Panc1 (cell line): Measurements from ENCODE around the gene ATP2B1.

Experiments
- POLR2AphosphoS5 ChIP-seq: IDR thresholded peaks from 2 replicates; pipeline ENCODE4 v1.6.1; 2012; ENCODE audit warnings: mild to moderate bottlenecking, low read depth, low read length, moderate library complexity
- SIN3A ChIP-seq: IDR thresholded peaks from 2 replicates; pipeline ENCODE4 v1.6.1; 2012; ENCODE audit warnings: low read depth, mild to moderate bottlenecking, low read length, moderate library complexity, borderline replicate concordance; ENCODE audit not compliant: insufficient read depth
- TCF7L2 ChIP-seq: IDR thresholded peaks from 2 replicates; pipeline ENCODE4 v1.6.1; 2011; ENCODE audit warnings: mild to moderate bottlenecking, low read depth, low read length, inconsistent platforms
- TF ChIP-seq, protein P1 (sequence below): fragments of 450-650 bp; IDR thresholded peaks from 2 replicates; pipeline ENCODE4 v1.5.1; 2017; ENCODE audit warnings: mild to moderate bottlenecking
- TF ChIP-seq, protein P2 (sequence below), 2 experiments: IDR thresholded peaks; 2 replicates each; pipeline ENCODE4 v1.6.1; 2011 to 2012; ENCODE audit warnings: low read depth in 2 of 2, control low read depth in 1 of 2, low read length in 1 of 2, mild to moderate bottlenecking in 1 of 2, moderate library complexity in 1 of 2; ENCODE audit not compliant: insufficient read depth in 1 of 2

DNA sequence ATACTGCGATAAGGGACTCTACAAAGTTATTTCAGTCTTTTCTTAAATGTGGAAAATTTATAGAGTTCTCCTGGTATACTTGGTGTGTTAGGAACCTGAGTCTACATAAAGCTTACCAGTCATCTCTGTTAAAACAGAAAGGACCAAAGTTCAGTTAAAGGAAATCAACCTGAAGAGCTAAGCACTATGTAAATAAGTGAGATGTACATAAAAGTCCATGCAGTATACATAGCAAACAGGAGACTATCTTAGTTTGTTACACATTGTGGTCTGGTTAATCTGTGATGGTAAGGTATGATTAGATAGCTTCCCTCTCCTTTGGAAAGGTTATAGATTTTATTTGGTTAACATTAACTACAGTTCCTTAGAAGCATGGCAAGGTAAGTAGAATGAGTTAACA, 75.9 kb downstream of the ATP2B1 start:
- TF ChIP-seq, protein P1, sequence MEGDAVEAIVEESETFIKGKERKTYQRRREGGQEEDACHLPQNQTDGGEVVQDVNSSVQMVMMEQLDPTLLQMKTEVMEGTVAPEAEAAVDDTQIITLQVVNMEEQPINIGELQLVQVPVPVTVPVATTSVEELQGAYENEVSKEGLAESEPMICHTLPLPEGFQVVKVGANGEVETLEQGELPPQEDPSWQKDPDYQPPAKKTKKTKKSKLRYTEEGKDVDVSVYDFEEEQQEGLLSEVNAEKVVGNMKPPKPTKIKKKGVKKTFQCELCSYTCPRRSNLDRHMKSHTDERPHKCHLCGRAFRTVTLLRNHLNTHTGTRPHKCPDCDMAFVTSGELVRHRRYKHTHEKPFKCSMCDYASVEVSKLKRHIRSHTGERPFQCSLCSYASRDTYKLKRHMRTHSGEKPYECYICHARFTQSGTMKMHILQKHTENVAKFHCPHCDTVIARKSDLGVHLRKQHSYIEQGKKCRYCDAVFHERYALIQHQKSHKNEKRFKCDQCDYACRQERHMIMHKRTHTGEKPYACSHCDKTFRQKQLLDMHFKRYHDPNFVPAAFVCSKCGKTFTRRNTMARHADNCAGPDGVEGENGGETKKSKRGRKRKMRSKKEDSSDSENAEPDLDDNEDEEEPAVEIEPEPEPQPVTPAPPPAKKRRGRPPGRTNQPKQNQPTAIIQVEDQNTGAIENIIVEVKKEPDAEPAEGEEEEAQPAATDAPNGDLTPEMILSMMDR, result no peak
- TF ChIP-seq POLR2AphosphoS5 (no peak), TCF7L2 (no peak), SIN3A (no peak)
- TF ChIP-seq, protein P2, sequence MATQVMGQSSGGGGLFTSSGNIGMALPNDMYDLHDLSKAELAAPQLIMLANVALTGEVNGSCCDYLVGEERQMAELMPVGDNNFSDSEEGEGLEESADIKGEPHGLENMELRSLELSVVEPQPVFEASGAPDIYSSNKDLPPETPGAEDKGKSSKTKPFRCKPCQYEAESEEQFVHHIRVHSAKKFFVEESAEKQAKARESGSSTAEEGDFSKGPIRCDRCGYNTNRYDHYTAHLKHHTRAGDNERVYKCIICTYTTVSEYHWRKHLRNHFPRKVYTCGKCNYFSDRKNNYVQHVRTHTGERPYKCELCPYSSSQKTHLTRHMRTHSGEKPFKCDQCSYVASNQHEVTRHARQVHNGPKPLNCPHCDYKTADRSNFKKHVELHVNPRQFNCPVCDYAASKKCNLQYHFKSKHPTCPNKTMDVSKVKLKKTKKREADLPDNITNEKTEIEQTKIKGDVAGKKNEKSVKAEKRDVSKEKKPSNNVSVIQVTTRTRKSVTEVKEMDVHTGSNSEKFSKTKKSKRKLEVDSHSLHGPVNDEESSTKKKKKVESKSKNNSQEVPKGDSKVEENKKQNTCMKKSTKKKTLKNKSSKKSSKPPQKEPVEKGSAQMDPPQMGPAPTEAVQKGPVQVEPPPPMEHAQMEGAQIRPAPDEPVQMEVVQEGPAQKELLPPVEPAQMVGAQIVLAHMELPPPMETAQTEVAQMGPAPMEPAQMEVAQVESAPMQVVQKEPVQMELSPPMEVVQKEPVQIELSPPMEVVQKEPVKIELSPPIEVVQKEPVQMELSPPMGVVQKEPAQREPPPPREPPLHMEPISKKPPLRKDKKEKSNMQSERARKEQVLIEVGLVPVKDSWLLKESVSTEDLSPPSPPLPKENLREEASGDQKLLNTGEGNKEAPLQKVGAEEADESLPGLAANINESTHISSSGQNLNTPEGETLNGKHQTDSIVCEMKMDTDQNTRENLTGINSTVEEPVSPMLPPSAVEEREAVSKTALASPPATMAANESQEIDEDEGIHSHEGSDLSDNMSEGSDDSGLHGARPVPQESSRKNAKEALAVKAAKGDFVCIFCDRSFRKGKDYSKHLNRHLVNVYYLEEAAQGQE (IDR thresholded peaks at IDR 0.05; ENCODE audit: insufficient read depth in 1 of 2, low read depth in 2 of 2, low read length in 1 of 2), result no peak
